Thyroid gland (tissue), 4 donors: ENCODE results near the gene CDC42SE2.

Source experiments
- POLR2A ChIP-seq, 2 donors: fragments of 450-650 bp; IDR thresholded peaks; one replicate each; pipeline ENCODE4 v1.6.1; 2017; ENCODE audit warnings: antibody characterized with exemption in 2 of 2, mild to moderate bottlenecking in 2 of 2, moderate library complexity in 1 of 2
- TF ChIP-seq, protein P1 (sequence below), 6 experiments: fragments of 200-600 bp in 3 of 6; fragments of 450-650 bp in 3 of 6; sonication (generic) in 3 of 6; IDR thresholded peaks; one replicate each; pipeline ENCODE4 v1.5.1; 2016 to 2019; ENCODE audit warnings: antibody characterized with exemption in 6 of 6, mild to moderate bottlenecking in 2 of 6, inconsistent platforms in 1 of 6, moderate library complexity in 1 of 6

DNA sequence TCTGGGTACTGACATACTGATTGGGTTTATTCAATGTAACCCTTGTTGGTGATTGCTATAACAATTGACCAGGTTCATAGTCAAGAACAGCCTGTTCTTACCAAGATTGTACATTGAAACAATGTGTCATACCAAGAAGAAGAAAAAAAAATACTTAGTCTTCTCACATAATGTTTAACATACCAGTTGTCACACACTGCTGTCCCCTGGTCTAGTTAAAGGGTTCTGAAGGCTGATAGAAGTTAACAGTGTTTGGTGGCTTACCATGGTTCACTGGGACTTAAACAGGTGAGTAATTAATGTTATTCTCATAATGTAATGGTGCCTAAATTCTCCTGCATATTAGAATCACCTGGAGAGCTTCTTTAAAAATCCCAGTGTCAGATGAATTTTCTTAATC, 18.5 kb upstream of the CDC42SE2 start:
- TF ChIP-seq, protein P1, sequence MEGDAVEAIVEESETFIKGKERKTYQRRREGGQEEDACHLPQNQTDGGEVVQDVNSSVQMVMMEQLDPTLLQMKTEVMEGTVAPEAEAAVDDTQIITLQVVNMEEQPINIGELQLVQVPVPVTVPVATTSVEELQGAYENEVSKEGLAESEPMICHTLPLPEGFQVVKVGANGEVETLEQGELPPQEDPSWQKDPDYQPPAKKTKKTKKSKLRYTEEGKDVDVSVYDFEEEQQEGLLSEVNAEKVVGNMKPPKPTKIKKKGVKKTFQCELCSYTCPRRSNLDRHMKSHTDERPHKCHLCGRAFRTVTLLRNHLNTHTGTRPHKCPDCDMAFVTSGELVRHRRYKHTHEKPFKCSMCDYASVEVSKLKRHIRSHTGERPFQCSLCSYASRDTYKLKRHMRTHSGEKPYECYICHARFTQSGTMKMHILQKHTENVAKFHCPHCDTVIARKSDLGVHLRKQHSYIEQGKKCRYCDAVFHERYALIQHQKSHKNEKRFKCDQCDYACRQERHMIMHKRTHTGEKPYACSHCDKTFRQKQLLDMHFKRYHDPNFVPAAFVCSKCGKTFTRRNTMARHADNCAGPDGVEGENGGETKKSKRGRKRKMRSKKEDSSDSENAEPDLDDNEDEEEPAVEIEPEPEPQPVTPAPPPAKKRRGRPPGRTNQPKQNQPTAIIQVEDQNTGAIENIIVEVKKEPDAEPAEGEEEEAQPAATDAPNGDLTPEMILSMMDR (IDR thresholded peaks at IDR 0.05): no peak
- TF ChIP-seq POLR2A (IDR thresholded peaks at IDR 0.05): no peak
